HCT116 (cell line): ENCODE data around the gene IBSP. TPM values are rescaled to one million over a fixed set of nuclear protein-coding genes. Genes with fewer than 3 reads are reported as not detected.

Experiments used
- ATAC-seq: fragments of 200-7000 bp; cut with Tn5 transposase; 2 replicates; pipeline ENCODE4 v1.9.1; 2020; ENCODE audit warnings: mild to moderate bottlenecking, moderate library complexity
- BruUV-seq: library from RNA; stranded (reverse); fragments of 400-500 nt; replicated peaks from 2 replicates; lab custom pipeline; 2021; lab: Mats Ljungman, UMichigan
- CTCF ChIA-PET: fragments of 300-600 bp; sonication (Branson Sonifier 250); formaldehyde crosslinking; loops from one replicate; lab custom pipeline; 2021; ENCODE audit warnings: antibody characterized with exemption; lab: Charles Lee
- POLR2A ChIA-PET: fragments of 300-600, 350-600 bp; sonication (Branson Sonifier 250); formaldehyde crosslinking; loops from one replicate; lab custom pipeline; 2021; ENCODE audit warnings: antibody characterized with exemption; lab: Charles Lee
- RAD21 ChIA-PET, 2 experiments: fragments of 300-600 bp; sonication (Branson Sonifier 250); formaldehyde crosslinking; loops; one replicate each; lab custom pipeline; 2023; ENCODE audit warnings: low total read pairs in 2 of 2; ENCODE audit not compliant: uncharacterized antibody in 2 of 2, unreplicated experiment in 2 of 2, low non-redundant PET in 1 of 2; lab: Charles Lee
- DNase-seq: peaks from one replicate; pipeline ENCODE4 v3.0.0-alpha.2; 2010; ENCODE audit warnings: low read depth, low spot score
- H2AFZ ChIP-seq: fragments of 200-600 bp; shearing (Covaris generic), sonication (generic); 2 replicates; pipeline ENCODE4 v1.6.1; 2017; ENCODE audit warnings: low read depth, mixed run types, mixed read lengths, antibody characterized with exemption, low read length; ENCODE audit not compliant: poor library complexity, severe bottlenecking
- H3K27ac ChIP-seq: 2 replicates; pipeline ENCODE4 v1.5.1; 2012; ENCODE audit warnings: low read depth, low read length
- H3K27me3 ChIP-seq: fragments of 200-600 bp; sonication (generic); 2 replicates; pipeline ENCODE4 v1.6.1; 2016; ENCODE audit warnings: mixed run types, low read length, mixed read lengths; ENCODE audit not compliant: insufficient read depth
- H3K36me3 ChIP-seq, 2 experiments: fragments of 200-500 bp in 1 of 2; fragments of 200-600 bp in 1 of 2; sonication (Bioruptor generic) in 1 of 2; sonication (generic) in 1 of 2; 2 replicates each; pipeline versions ENCODE4 v1.5.1 to v1.6.1; 2014 to 2016; ENCODE audit warnings: low read length in 2 of 2, inconsistent platforms in 1 of 2, mixed read lengths in 1 of 2, mixed run types in 1 of 2; ENCODE audit not compliant: insufficient read depth in 2 of 2, control insufficient read depth in 1 of 2
- H3K4me1 ChIP-seq, 2 experiments: fragments of 200-600 bp in 1 of 2; sonication (generic) in 1 of 2; 2 replicates each; pipeline versions ENCODE4 v1.5.1 to v1.6.1; 2012 to 2017; ENCODE audit warnings: low read length in 2 of 2, inconsistent platforms in 1 of 2, mild to moderate bottlenecking in 1 of 2, mixed read lengths in 1 of 2, mixed run types in 1 of 2, moderate library complexity in 1 of 2; ENCODE audit not compliant: insufficient read depth in 2 of 2, control insufficient read depth in 1 of 2
- H3K4me2 ChIP-seq: fragments of 200-600 bp; sonication (generic); 2 replicates; pipeline ENCODE4 v1.6.1; 2017; ENCODE audit warnings: mixed run types, low read length, mixed read lengths
- H3K4me3 ChIP-seq, 2 experiments: fragments of 200-600 bp in 1 of 2; sonication (generic) in 1 of 2; replicated peaks in 1 of 2; 2 replicates each; pipeline ENCODE4 v1.5.1; 2011 to 2016; ENCODE audit warnings: low read length in 2 of 2, control low read depth in 1 of 2, low read depth in 1 of 2, mild to moderate bottlenecking in 1 of 2, mixed read lengths in 1 of 2, mixed run types in 1 of 2
- H3K79me2 ChIP-seq: fragments of 200-600 bp; sonication (generic); 2 replicates; pipeline ENCODE4 v1.6.1; 2017; ENCODE audit warnings: mild to moderate bottlenecking, mixed run types, low read length, moderate library complexity, mixed read lengths; ENCODE audit not compliant: insufficient read depth
- H3K9ac ChIP-seq: fragments of 200-600 bp; sonication (generic); 2 replicates; pipeline ENCODE4 v1.6.1; 2016; ENCODE audit warnings: low read length, mixed read lengths
- H3K9me2 ChIP-seq: fragments of 200-600 bp; sonication (generic), shearing (Covaris generic); 2 replicates; pipeline ENCODE4 v1.6.1; 2017; ENCODE audit warnings: mixed run types, mild to moderate bottlenecking, moderate library complexity; ENCODE audit not compliant: insufficient read depth
- H3K9me3 ChIP-seq, 2 experiments: fragments of 200-500 bp in 1 of 2; fragments of 200-600 bp in 1 of 2; sonication (Bioruptor generic) in 1 of 2; sonication (generic) in 1 of 2; 2 replicates each; pipeline ENCODE4 v1.6.1; 2014 to 2017; ENCODE audit warnings: low read length in 2 of 2, mixed read lengths in 2 of 2, inconsistent platforms in 1 of 2, low read depth in 1 of 2, mild to moderate bottlenecking in 1 of 2, mixed run types in 1 of 2, moderate library complexity in 1 of 2; ENCODE audit not compliant: control insufficient read depth in 1 of 2, insufficient read depth in 1 of 2
- H4K20me1 ChIP-seq: fragments of 200-600 bp; sonication (generic), shearing (Covaris generic); 2 replicates; pipeline ENCODE4 v1.6.1; 2017; ENCODE audit warnings: mixed run types, mild to moderate bottlenecking, moderate library complexity; ENCODE audit not compliant: insufficient read depth
- ATF3 ChIP-seq: IDR thresholded peaks from 2 replicates; pipeline ENCODE4 v1.6.1; 2012
- CEBPB ChIP-seq: IDR thresholded peaks from 2 replicates; pipeline ENCODE4 v1.6.1; 2012; ENCODE audit warnings: low read depth
- ELF1 ChIP-seq: IDR thresholded peaks from 2 replicates; pipeline ENCODE4 v1.6.1; 2012; ENCODE audit warnings: low read depth, borderline replicate concordance
- RAD21 ChIP-seq: IDR thresholded peaks from 2 replicates; pipeline ENCODE4 v1.6.1; 2012; ENCODE audit warnings: low read depth, mild to moderate bottlenecking
- REST ChIP-seq: IDR thresholded peaks from 2 replicates; pipeline ENCODE4 v1.6.1; 2012; ENCODE audit warnings: low read depth
- SIN3A ChIP-seq: IDR thresholded peaks from 2 replicates; pipeline ENCODE4 v1.6.1; 2012; ENCODE audit warnings: low read depth
- SP1 ChIP-seq: IDR thresholded peaks from 2 replicates; pipeline ENCODE4 v1.6.1; 2012; ENCODE audit warnings: low read depth
- ZNF274 ChIP-seq: fragments of 200-500 bp; sonication (Bioruptor generic); IDR thresholded peaks from 2 replicates; pipeline ENCODE4 v1.6.1; 2014; ENCODE audit warnings: mild to moderate bottlenecking, low read depth, low read length, inconsistent platforms
- intact Hi-C: fragments of 100-400 bp; cut with micrococcal nuclease; formaldehyde crosslinking; loops from 2 replicates; pipeline ENCODE4 v1.10.0; 2022
- total RNA-seq: library from RNA; stranded (reverse); gene quantifications from one replicate; pipeline ENCODE4 v1.2.1, GENCODE V29; 2021; ENCODE audit not compliant: unreplicated experiment
- TF ChIP-seq, protein P1 (sequence below): IDR thresholded peaks from 2 replicates; pipeline ENCODE4 v1.6.1; 2012

Gene IBSP
- total RNA-seq, 1 experiment from 2014 or later = not detected

GRCh38 chr4:87805971-87806370 lies 6.6 kb downstream of the IBSP start:
- Histone ChIP-seq H3K27me3 (no peaks in the 10 kb centered on the region), H4K20me1 (no peaks in the 10 kb centered on the region), H3K4me1 (no peaks in the 10 kb centered on the region), H2AFZ (no peak overlapping the region), H3K9ac (no peak overlapping the region), H3K4me2 (no peak overlapping the region), H3K36me3 (no peaks in the 10 kb centered on the region), H3K79me2 (no peaks in the 10 kb centered on the region), H3K4me3 (no peak overlapping the region), H3K9me2 (no peaks in the 10 kb centered on the region), H3K9me3 (no peaks in the 10 kb centered on the region), H3K27ac (no peak overlapping the region)
- ChIA-PET POLR2A (no interaction called here), CTCF (no interaction called here), RAD21 (no interaction called here)
- intact Hi-C loops = no loop called here
- no peak for DNase-seq
- BruUV-seq = no TSS peak
- TF ChIP-seq ZNF274 (no peak), ELF1 (no peak), SP1 (no peak), ATF3 (no peak), CEBPB (no peak), RAD21 (no peak), SIN3A (no peak), REST (no peak)
- TF ChIP-seq, protein P1, sequence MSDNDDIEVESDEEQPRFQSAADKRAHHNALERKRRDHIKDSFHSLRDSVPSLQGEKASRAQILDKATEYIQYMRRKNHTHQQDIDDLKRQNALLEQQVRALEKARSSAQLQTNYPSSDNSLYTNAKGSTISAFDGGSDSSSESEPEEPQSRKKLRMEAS = no peak
- no peak for ATAC-seq
